Mammary epithelial cell (primary cell): ENCODE data around the gene TSHZ1.

Source experiments
- CTCF ChIP-seq, 2 donors: IDR thresholded peaks in 1 of 2; conservative IDR thresholded peaks in 1 of 2; 2 replicates each; pipeline ENCODE4 v1.5.1; 2011 to 2012; ENCODE audit warnings: inconsistent platforms in 2 of 2, low read length in 2 of 2, mild to moderate bottlenecking in 2 of 2, control low read depth in 1 of 2, low read depth in 1 of 2; ENCODE audit not compliant: insufficient read depth in 1 of 2; ENCODE audit errors: extremely low read depth in 1 of 2
- EZH2 ChIP-seq: IDR thresholded peaks from 2 replicates; pipeline ENCODE4 v1.6.1; 2012; ENCODE audit warnings: low read length, inconsistent platforms, borderline replicate concordance

GRCh38 chr18:75172299-75173124, 38.1 kb upstream of the TSHZ1 start:
- TF ChIP-seq CTCF (conservative IDR thresholded peaks at IDR 0.05 in 1 of 2, IDR thresholded peaks at IDR 0.05 in 1 of 2; ENCODE audit: extremely low read depth in 1 of 2, insufficient read depth in 1 of 2, low read depth in 1 of 2, low read length in 2 of 2) (no peak), EZH2 (no peak)
